Ovary (tissue), 9 donors: ENCODE data around the gene PCYOX1L. TPM values are rescaled to one million over a fixed set of nuclear protein-coding genes. Genes with fewer than 3 reads are reported as not detected.

Experiments
- DNase-seq, 5 donors: peaks; one replicate each; pipeline ENCODE4 v3.0.0-alpha.2; 2019 to 2020
- H3K27ac ChIP-seq, 2 donors: fragments of 200-600 bp; one replicate each; pipeline versions ENCODE4 v1.5.1 to v1.8.0; 2019 to 2022
- H3K27me3 ChIP-seq: fragments of 200-600 bp; one replicate; pipeline ENCODE4 v1.8.0; 2022
- H3K36me3 ChIP-seq: fragments of 200-600 bp; sonication (generic); one replicate; pipeline ENCODE4 v1.5.1; 2019
- H3K4me1 ChIP-seq: one replicate; pipeline ENCODE4 v1.8.1; 2013; ENCODE audit warnings: mild to moderate bottlenecking, moderate library complexity; ENCODE audit not compliant: insufficient read depth
- H3K4me3 ChIP-seq: fragments of 200-600 bp; sonication (generic); one replicate; pipeline ENCODE4 v1.5.1; 2017
- H3K9me3 ChIP-seq, 2 donors: fragments of 200-600 bp in 1 of 2; sonication (generic) in 1 of 2; one replicate each; pipeline versions ENCODE4 v1.5.1 to v1.8.1; 2013 to 2019; ENCODE audit warnings: mild to moderate bottlenecking in 1 of 2, moderate library complexity in 1 of 2
- EP300 ChIP-seq: sonication (generic); formaldehyde crosslinking; IDR thresholded peaks from one replicate; pipeline ENCODE4 v1.6.1; 2017; ENCODE audit warnings: antibody characterized with exemption
- POLR2A ChIP-seq: fragments of 450-650 bp; IDR thresholded peaks from one replicate; pipeline ENCODE4 v1.6.1; 2017; ENCODE audit warnings: antibody characterized with exemption, mild to moderate bottlenecking, moderate library complexity
- WGBS, 3 donors: extraction: QIAGEN DNeasy Blood & Tissue Kit in 1 of 3; methylation state at CpG; one replicate each; pipeline versions ENCODE4 v1.1.5 to v1.1.7; 2013 to 2017; 5-methylcytosine and 5-hydroxymethylcytosine counted together
- intact Hi-C, 4 donors: fragments of 100-400 bp; cut with DNase I; formaldehyde crosslinking; loops; one replicate each; pipeline versions ENCODE4 v1.11.0 to v1.15.1; 2022 to 2023
- polyA plus RNA-seq, 2 donors: library from polyadenylated mRNA; stranded (reverse); fragments of 200-250 nt in 1 of 2; fragments of 350-450 nt in 1 of 2; fragmentation: Illumina TruSeq in 1 of 2; extraction: RNeasy Lipid Tissue Mini Kit (QIAGEN cat#74804) in 1 of 2; gene quantifications; one replicate each; pipeline ENCODE4 v1.2.3, GENCODE V29; 2013 to 2014
- total RNA-seq, 7 donors: library from RNA; depleted of rRNA in 2 of 7; stranded (reverse); fragments of >200 nt in 2 of 7; fragmentation: NEBNext Ultra II Directional in 3 of 7; extraction: Animal tissue kit (Norgen Biotek cat#: 25700) in 3 of 7; gene quantifications; one replicate each; pipeline versions ENCODE4 v1.1.0 to v1.2.4, GENCODE V29; 2016 to 2023
- TF ChIP-seq, protein P1 (sequence below), 3 donors: fragments of 450-650 bp in 2 of 3; fragments of 200-600 bp in 1 of 3; IDR thresholded peaks; one replicate each; pipeline versions ENCODE4 v1.5.1 to v1.8.0; 2016 to 2022; ENCODE audit warnings: antibody characterized with exemption in 3 of 3, mild to moderate bottlenecking in 1 of 3
- donor health status: DM: no; HTN: no; CAD: no; lungs with moderate emphysema.
- donor health status: DM: no; HTN: no; CAD: no.
- donor health status: Bipolar disorder and iron deficiency.
- donor health status: DM: yes; HTN: yes; CAD: no.
- donor health status: DM: no; HTN: no; CAD: no.
- donor health status: DM: yes; HTN: yes; CAD: no.

The PCYOX1L gene
- total and polyA plus RNA-seq, 9 donors, result 5.8 to 15.2 (median 8.8) TPM

DNA sequence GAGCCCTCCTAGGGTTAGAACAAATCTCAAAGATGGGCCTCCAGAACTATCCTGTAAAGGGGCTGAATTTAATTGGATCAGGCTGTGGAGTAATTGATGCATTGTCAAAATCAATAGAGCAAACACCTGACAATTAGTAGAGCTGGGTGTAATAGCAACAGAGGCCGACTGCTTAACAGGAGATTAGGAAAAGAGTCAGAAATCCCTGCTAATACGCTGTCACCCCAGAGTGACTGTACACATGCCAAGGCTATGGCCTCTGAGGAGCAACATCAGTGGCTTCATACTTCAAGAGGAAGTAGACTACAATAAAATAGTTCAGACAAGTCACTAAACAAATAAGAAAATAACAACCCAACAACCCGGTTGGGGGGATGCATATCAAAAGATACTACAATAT, 31.2 kb upstream of the PCYOX1L start:
- no peak for DNase-seq
- Histone ChIP-seq H3K36me3 (no peaks in the 10 kb centered on the region), H3K9me3 (no peaks in the 10 kb centered on the region), H3K27ac (no peak overlapping the region), H3K4me1 (no peaks in the 10 kb centered on the region), H3K27me3 (no peaks in the 10 kb centered on the region), H3K4me3 (no peak overlapping the region)
- TF ChIP-seq, protein P1, sequence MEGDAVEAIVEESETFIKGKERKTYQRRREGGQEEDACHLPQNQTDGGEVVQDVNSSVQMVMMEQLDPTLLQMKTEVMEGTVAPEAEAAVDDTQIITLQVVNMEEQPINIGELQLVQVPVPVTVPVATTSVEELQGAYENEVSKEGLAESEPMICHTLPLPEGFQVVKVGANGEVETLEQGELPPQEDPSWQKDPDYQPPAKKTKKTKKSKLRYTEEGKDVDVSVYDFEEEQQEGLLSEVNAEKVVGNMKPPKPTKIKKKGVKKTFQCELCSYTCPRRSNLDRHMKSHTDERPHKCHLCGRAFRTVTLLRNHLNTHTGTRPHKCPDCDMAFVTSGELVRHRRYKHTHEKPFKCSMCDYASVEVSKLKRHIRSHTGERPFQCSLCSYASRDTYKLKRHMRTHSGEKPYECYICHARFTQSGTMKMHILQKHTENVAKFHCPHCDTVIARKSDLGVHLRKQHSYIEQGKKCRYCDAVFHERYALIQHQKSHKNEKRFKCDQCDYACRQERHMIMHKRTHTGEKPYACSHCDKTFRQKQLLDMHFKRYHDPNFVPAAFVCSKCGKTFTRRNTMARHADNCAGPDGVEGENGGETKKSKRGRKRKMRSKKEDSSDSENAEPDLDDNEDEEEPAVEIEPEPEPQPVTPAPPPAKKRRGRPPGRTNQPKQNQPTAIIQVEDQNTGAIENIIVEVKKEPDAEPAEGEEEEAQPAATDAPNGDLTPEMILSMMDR (IDR thresholded peaks at IDR 0.05), result no peak
- no peak for TF ChIP-seq EP300
- no peak for TF ChIP-seq POLR2A
- WGBS, 3 donors, result 82 to 89% (median 87%) methylated on average over 3 of the region's 3 CpGs
- intact Hi-C loops, result no loop called here

GRCh38 chr5:149328177-149328576, 29.7 kb upstream of the PCYOX1L start:
- no peak for TF ChIP-seq EP300
- TF ChIP-seq POLR2A, result no peak
- TF ChIP-seq, protein P1 (IDR thresholded peaks at IDR 0.05), result no peak
- H3K4me1 ChIP-seq, result no peaks in the 10 kb centered on the region
- intact Hi-C loops, result no loop called here
- DNase-seq, result no peak
- no peaks in the 10 kb centered on the region for H3K9me3 ChIP-seq
- H3K27me3 ChIP-seq, result no peaks in the 10 kb centered on the region
- H3K4me3 ChIP-seq, result no peak overlapping the region
- H3K27ac ChIP-seq, result no peak overlapping the region
- no peaks in the 10 kb centered on the region for H3K36me3 ChIP-seq
- 93 to 94% (median 93%) methylated on average over 5 of the region's 5 CpGs for WGBS, 3 donors

GRCh38 chr5:149333711-149334443, 24.0 kb upstream of the PCYOX1L start:
- Histone ChIP-seq H3K9me3 (no peaks in the 10 kb centered on the region), H3K27ac (no peak overlapping the region), H3K4me3 (no peak overlapping the region), H3K36me3 (no peaks in the 10 kb centered on the region), H3K4me1 (no peaks in the 10 kb centered on the region), H3K27me3 (no peaks in the 10 kb centered on the region)
- 32 to 45% (median 41%) methylated on average over 2 of the region's 2 CpGs for WGBS, 3 donors
- no peak for DNase-seq
- TF ChIP-seq EP300, result no peak
- TF ChIP-seq POLR2A, result no peak
- TF ChIP-seq, protein P1 (IDR thresholded peaks at IDR 0.05), result no peak
- intact Hi-C loops, result no loop called here

- 89 to 93% (median 90%) methylated on average over 4 of the region's 4 CpGs for WGBS, 3 donors
- Histone ChIP-seq H3K27me3 (no peaks in the 10 kb centered on the region), H3K4me3 (no peak overlapping the region), H3K36me3 (no peaks in the 10 kb centered on the region), H3K9me3 (no peaks in the 10 kb centered on the region), H3K4me1 (no peaks in the 10 kb centered on the region), H3K27ac (no peak overlapping the region)
- DNase-seq, result no peak
- intact Hi-C loops, result no loop called here
- TF ChIP-seq EP300, result no peak
- TF ChIP-seq POLR2A, result no peak
- TF ChIP-seq, protein P1 (IDR thresholded peaks at IDR 0.05), result no peak
Measured at GRCh38 chr5:149337736-149338135, 20.1 kb upstream of the PCYOX1L start.
